Hindlimb muscle (tissue), 1 donor: Measurements from ENCODE around the gene BRD3. TPM values are rescaled to one million over a fixed set of nuclear protein-coding genes. Genes with fewer than 3 reads are reported as not detected.
A peak's percentile ranks its signal among the peaks of the same experiment; 100 is the strongest.

Experiments used
- DNase-seq: peaks from one replicate; pipeline ENCODE4 v3.0.0-alpha.2; 2013
- polyA plus RNA-seq: library from polyadenylated mRNA; unstranded; fragments of 120-200 nt; gene quantifications from one replicate; pipeline ENCODE4 v1.2.1, GENCODE V29; 2013; ENCODE audit not compliant: insufficient read length

The BRD3 gene
- polyA plus RNA-seq, 1 donor: 89.1 TPM

- no peak for DNase-seq
Observed at GRCh38 chr9:134035041-134036039, 32.5 kb downstream of the BRD3 start.

- no peak for DNase-seq
Observed at GRCh38 chr9:134034215-134035040, 33.4 kb downstream of the BRD3 start.

- no peak for DNase-seq
Observed at GRCh38 chr9:134033516-134034214, 34.2 kb downstream of the BRD3 start.

- DNase-seq: no peak
Observed at GRCh38 chr9:134032456-134033222, 35.2 kb downstream of the BRD3 start.

- no peak for DNase-seq
Observed at GRCh38 chr9:134031783-134032182, 36.0 kb downstream of the BRD3 start.

GRCh38 chr9:134030821-134031470, 36.9 kb downstream of the BRD3 start:
- no peak for DNase-seq

- no peak for DNase-seq
Observed at GRCh38 chr9:134029248-134030226, 38.3 kb downstream of the BRD3 start.

- no peak for DNase-seq
Observed at GRCh38 chr9:134028575-134029247, 39.1 kb downstream of the BRD3 start.

- no peak for DNase-seq
Observed at GRCh38 chr9:134028076-134028475, 39.8 kb downstream of the BRD3 start.

GRCh38 chr9:134027561-134027960, 40.3 kb downstream of the BRD3 start:
- no peak for DNase-seq

GRCh38 chr9:134026981-134027380, 40.8 kb downstream of the BRD3 start:
- DNase-seq: no peak

- no peak for DNase-seq
Observed at GRCh38 chr9:134026581-134026980, 41.2 kb downstream of the BRD3 start.

GRCh38 chr9:134025606-134026541, 42.0 kb downstream of the BRD3 start:
- no peak for DNase-seq

- peak; percentile 96 for DNase-seq
Observed at GRCh38 chr9:134024828-134025605, 42.8 kb downstream of the BRD3 start, which contains the start of gene BRD3OS. Gene BRD3OS (plus strand): TSS chr9:134025481. CDS start chr9:134026748, 1,267 bp downstream.

GRCh38 chr9:134024214-134024792, 43.5 kb downstream of the BRD3 start:
- no peak for DNase-seq

- DNase-seq: no peak
Observed at GRCh38 chr9:134014946-134015345, 52.9 kb downstream of the BRD3 start.

GRCh38 chr9:134011401-134011800, 56.4 kb downstream of the BRD3 start:
- DNase-seq: no peak
